Measurements from ENCODE around the gene CEP63.
"Not testable (repeated sequence)": the region's sequence is repeated elsewhere in the genome, so short reads cannot be mapped to it uniquely, and the experiment has no call there.

DNA sequence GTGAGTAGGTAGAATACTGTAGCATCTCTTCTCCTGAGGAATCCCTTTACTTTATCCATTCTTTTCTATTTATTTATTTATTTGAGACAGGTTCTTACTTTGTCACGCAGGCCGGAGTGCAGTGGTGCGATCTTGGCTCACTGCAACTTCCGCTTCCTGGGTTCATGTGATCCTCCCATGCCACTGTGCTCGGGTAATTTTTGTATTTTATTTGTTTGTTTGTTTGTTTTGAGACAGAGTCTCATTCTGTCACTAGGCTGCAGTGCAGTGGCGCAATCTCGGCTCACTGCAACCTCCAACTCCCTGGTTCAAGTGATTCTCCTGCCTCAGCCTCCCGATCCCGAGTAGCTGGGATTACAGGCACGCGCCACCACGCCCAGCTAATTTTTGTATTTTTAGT is 58.9 kb downstream of the CEP63 start:
- TF ChIP-seq, protein P1, sequence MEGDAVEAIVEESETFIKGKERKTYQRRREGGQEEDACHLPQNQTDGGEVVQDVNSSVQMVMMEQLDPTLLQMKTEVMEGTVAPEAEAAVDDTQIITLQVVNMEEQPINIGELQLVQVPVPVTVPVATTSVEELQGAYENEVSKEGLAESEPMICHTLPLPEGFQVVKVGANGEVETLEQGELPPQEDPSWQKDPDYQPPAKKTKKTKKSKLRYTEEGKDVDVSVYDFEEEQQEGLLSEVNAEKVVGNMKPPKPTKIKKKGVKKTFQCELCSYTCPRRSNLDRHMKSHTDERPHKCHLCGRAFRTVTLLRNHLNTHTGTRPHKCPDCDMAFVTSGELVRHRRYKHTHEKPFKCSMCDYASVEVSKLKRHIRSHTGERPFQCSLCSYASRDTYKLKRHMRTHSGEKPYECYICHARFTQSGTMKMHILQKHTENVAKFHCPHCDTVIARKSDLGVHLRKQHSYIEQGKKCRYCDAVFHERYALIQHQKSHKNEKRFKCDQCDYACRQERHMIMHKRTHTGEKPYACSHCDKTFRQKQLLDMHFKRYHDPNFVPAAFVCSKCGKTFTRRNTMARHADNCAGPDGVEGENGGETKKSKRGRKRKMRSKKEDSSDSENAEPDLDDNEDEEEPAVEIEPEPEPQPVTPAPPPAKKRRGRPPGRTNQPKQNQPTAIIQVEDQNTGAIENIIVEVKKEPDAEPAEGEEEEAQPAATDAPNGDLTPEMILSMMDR (IDR thresholded peaks at IDR 0.05 in 4 of 5, conservative IDR thresholded peaks at IDR 0.05 in 1 of 5): not testable (repeated sequence)
- TF ChIP-seq POLR2A (IDR thresholded peaks at IDR 0.05): not testable (repeated sequence)
